Measurements from ENCODE around the gene SART3.

DNA sequence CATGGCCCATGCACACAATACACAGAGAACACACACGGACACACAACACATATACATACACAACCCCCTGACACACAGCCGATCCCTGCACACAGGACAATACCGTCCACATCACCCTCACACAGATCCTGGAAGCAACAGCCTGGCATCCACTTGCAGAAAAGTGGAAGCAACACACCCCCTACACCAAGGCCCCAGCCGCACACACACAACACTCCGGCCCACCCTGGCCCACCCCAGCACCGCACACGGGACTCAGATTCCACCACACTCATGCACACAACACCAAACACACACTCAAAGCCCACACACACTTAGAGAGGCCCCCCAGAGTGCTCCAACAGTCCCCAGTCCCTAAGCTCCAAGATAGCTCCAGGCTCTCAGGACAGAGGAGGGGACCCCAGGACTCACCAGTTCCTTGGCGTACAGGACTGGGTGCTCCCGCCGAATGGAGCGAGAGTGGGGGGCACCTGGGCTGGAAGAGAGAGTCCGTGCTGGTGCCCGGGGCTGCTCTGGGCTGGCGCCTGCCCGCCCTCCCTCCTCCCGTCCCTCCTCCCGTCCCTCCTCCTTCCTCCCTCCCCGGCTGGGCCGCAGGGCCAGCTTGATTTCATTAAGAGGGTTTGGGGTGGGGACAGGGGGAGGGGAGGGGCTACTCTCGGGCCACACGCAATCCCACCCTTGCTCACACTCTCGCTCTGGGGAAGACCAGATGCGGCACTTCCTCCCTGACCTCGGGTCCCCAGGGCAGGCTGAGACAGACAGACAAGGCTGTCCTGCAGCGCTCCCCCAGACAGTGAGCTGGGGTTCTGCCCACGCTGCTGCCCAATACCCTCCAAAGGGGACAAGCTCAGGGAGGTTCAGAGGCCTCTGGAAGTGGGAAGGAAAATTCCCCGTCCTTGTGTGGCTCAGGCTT, 36.8 kb upstream of the SART3 start, which contains the start of gene TMEM119:
- TF ChIP-seq CTCF (IDR thresholded peaks at IDR 0.05) (no peak), POLR2A (IDR thresholded peaks at IDR 0.05; ENCODE audit: low read depth) (no peak), EP300 (IDR thresholded peaks at IDR 0.05) (no peak)
